HepG2 (cell line): Measurements from ENCODE around the gene FHIT. TPM values are rescaled to one million over a fixed set of nuclear protein-coding genes. Genes with fewer than 3 reads are reported as not detected.

Source experiments
- ATAC-seq: fragments of 200-7000 bp; cut with Tn5 transposase; 3 replicates; pipeline ENCODE4 v1.9.1; 2020; ENCODE audit warnings: mild to moderate bottlenecking, moderate library complexity
- BruUV-seq: library from RNA; stranded (reverse); fragments of 400-500 nt; replicated peaks from 2 replicates; lab custom pipeline; 2021; lab: Mats Ljungman, UMichigan
- CTCF ChIA-PET: fragments of 300-600 bp; formaldehyde crosslinking; extraction: SDS; loops from one replicate; lab custom pipeline; 2021; ENCODE audit warnings: low total read pairs, inconsistent platforms, low intra/inter-chr PET ratio; lab: Yijun Ruan, JAX
- POLR2A ChIA-PET: fragments of 350-600 bp; sonication (Branson Sonifier 250); formaldehyde crosslinking; loops from one replicate; lab custom pipeline; 2020; ENCODE audit warnings: antibody characterized with exemption, inconsistent platforms; lab: Yijun Ruan, JAX
- DNase-seq: peaks from one replicate; pipeline ENCODE4 v3.0.0-alpha.2; 2015; ENCODE audit warnings: low spot score
- FAIRE-seq: peaks from 3 replicates; lab custom pipeline; 2011; peaks lifted over from hg19 to GRCh38; lab: Jason Lieb, UNC
- H2AFZ ChIP-seq: one replicate; pipeline ENCODE4 v1.6.1; 2011; ENCODE audit warnings: low read length, inconsistent platforms
- H3K27ac ChIP-seq: fragments of 300-600 bp; 3 replicates; pipeline ENCODE4 v1.8.0; 2011; ENCODE audit warnings: mixed run types, mild to moderate bottlenecking, mixed read lengths, low read length, inconsistent platforms; ENCODE audit not compliant: insufficient read depth; ENCODE audit errors: extremely low read length
- H3K27me3 ChIP-seq, 2 experiments: fragments of 200-600 bp in 1 of 2; 2 replicates in 1 of 2; 3 replicates in 1 of 2; pipeline versions ENCODE4 v1.6.0 to v1.8.0; 2011; ENCODE audit warnings: low read length in 2 of 2, mild to moderate bottlenecking in 2 of 2, moderate library complexity in 2 of 2, inconsistent platforms in 1 of 2; ENCODE audit not compliant: insufficient read depth in 2 of 2, control insufficient read depth in 1 of 2
- H3K36me3 ChIP-seq, 2 experiments: fragments of 200-600 bp in 1 of 2; replicated peaks in 1 of 2; 2 replicates in 1 of 2; 3 replicates in 1 of 2; pipeline versions ENCODE4 v1.5.1 to v1.8.0; 2011; ENCODE audit warnings: low read length in 2 of 2, inconsistent platforms in 1 of 2; ENCODE audit not compliant: insufficient read depth in 2 of 2, control insufficient read depth in 1 of 2
- H3K4me1 ChIP-seq: 2 replicates; pipeline ENCODE4 v1.5.1; 2012; ENCODE audit warnings: low read length, inconsistent platforms; ENCODE audit not compliant: insufficient read depth
- H3K4me2 ChIP-seq: 2 replicates; pipeline ENCODE4 v1.6.0; 2011; ENCODE audit warnings: low read depth, low read length, inconsistent platforms
- H3K4me3 ChIP-seq, 3 experiments: fragments of 200-600 bp in 1 of 3; sonication (generic), shearing (Covaris generic) in 1 of 3; replicated peaks in 1 of 3; 2 replicates each; pipeline ENCODE4 v1.5.1; 2011 to 2016; ENCODE audit warnings: low read length in 3 of 3, inconsistent platforms in 2 of 3, low read depth in 2 of 3, mild to moderate bottlenecking in 2 of 3, control low read depth in 1 of 3, mixed read lengths in 1 of 3; ENCODE audit not compliant: insufficient read depth in 1 of 3
- H3K79me2 ChIP-seq: one replicate; pipeline ENCODE4 v1.6.1; 2011; ENCODE audit warnings: low read length, inconsistent platforms; ENCODE audit not compliant: insufficient read depth
- H3K9ac ChIP-seq: 2 replicates; pipeline ENCODE4 v1.6.0; 2011; ENCODE audit warnings: mild to moderate bottlenecking, low read depth, low read length, inconsistent platforms; ENCODE audit not compliant: insufficient read depth
- H3K9me3 ChIP-seq: 2 replicates; pipeline ENCODE4 v1.5.1; 2012; ENCODE audit warnings: mild to moderate bottlenecking, low read length
- H4K20me1 ChIP-seq: 2 replicates; pipeline ENCODE4 v1.6.0; 2011; ENCODE audit warnings: inconsistent platforms, mild to moderate bottlenecking, low read length, moderate library complexity; ENCODE audit not compliant: insufficient read depth
- KAT8 ChIP-seq: IDR thresholded peaks from 2 replicates; pipeline ENCODE4 v1.6.1; 2016; ENCODE audit warnings: missing genetic modification reagents, missing compliant biosample characterization
- MAF1 ChIP-seq: sonication (generic); formaldehyde crosslinking; IDR thresholded peaks from 2 replicates; pipeline ENCODE4 v1.5.0; 2020; ENCODE audit warnings: missing genetic modification reagents, borderline replicate concordance
- SIX1 ChIP-seq: sonication (generic); formaldehyde crosslinking; IDR thresholded peaks from 2 replicates; pipeline ENCODE4 v1.4.0; 2020; ENCODE audit warnings: missing genetic modification reagents, borderline replicate concordance
- SNAPC2 ChIP-seq: sonication (generic); formaldehyde crosslinking; IDR thresholded peaks from 2 replicates; pipeline ENCODE4 v1.8.1; 2022; ENCODE audit warnings: mild to moderate bottlenecking, missing genetic modification reagents
- WGBS: methylation state at CpG from one replicate; pipeline ENCODE4 v1.1.6; 2017; ENCODE audit warnings: low lambda C conversion rate; 5-methylcytosine and 5-hydroxymethylcytosine counted together
- in situ Hi-C: cut with HindIII; loops from 2 replicates; pipeline ENCODE4 v1.10.0; 2017; ENCODE audit warnings: low pct_unique_long_range_greater_than_20kb; ENCODE audit not compliant: extremely low pct_ligation_motif_present
- intact Hi-C: fragments of 100-400 bp; cut with micrococcal nuclease; formaldehyde crosslinking; loops from one replicate; pipeline ENCODE4 v1.10.0; 2022; ENCODE audit not compliant: unreplicated experiment
- polyA plus RNA-seq, 8 experiments: library from polyadenylated mRNA; depleted of rRNA in 3 of 8; stranded (reverse) in 7 of 8; unstranded in 1 of 8; fragments of >200 nt; fragmentation: Illumina TruSeq in 4 of 8; extraction: Trizol in 4 of 8; gene quantifications; 2 replicates each; pipeline versions ENCODE4 v1.2.1 to v1.2.3, GENCODE V29; 2011 to 2016; ENCODE audit warnings: low read depth in 4 of 8, missing spikeins in 1 of 8, mixed read lengths in 1 of 8; ENCODE audit not compliant: insufficient read depth in 1 of 8
- total RNA-seq, 5 experiments: library from RNA; depleted of rRNA; stranded (reverse); fragments of >200 nt; fragmentation: Illumina TruSeq; extraction: Trizol; gene quantifications; 2 replicates each; pipeline ENCODE4 v1.2.3, GENCODE V29; 2016; ENCODE audit warnings: low read depth in 1 of 5
- TF ChIP-seq, protein P1 (sequence below): sonication (generic); formaldehyde crosslinking; IDR thresholded peaks from 2 replicates; pipeline ENCODE4 v1.5.1; 2020; ENCODE audit warnings: mild to moderate bottlenecking, missing genetic modification reagents, borderline replicate concordance
- TF ChIP-seq, protein P2 (sequence below): sonication (generic); formaldehyde crosslinking; IDR thresholded peaks from 2 replicates; pipeline ENCODE4 v1.5.0; 2020; ENCODE audit warnings: missing genetic modification reagents
- TF ChIP-seq, protein P3 (sequence below): sonication (generic); formaldehyde crosslinking; IDR thresholded peaks from 2 replicates; pipeline ENCODE4 v1.8.0; 2022; ENCODE audit warnings: missing genetic modification reagents, low read depth, mild to moderate bottlenecking, borderline replicate concordance
- TF ChIP-seq, protein P4 (sequence below): sonication (generic); formaldehyde crosslinking; IDR thresholded peaks from 2 replicates; pipeline ENCODE4 v1.4.0; 2020; ENCODE audit warnings: low read depth, missing genetic modification reagents
- TF ChIP-seq, protein P5 (sequence below): sonication (generic); formaldehyde crosslinking; IDR thresholded peaks from 2 replicates; pipeline ENCODE4 v1.8.1; 2023; ENCODE audit warnings: mild to moderate bottlenecking, missing genetic modification reagents, borderline replicate concordance

FHIT gene
- total and polyA plus RNA-seq, 2 of the 13 experiments (the other 11 are each of a cell fraction or from before 2014, with no cell fraction given) = 4.0 to 4.6 TPM

DNA sequence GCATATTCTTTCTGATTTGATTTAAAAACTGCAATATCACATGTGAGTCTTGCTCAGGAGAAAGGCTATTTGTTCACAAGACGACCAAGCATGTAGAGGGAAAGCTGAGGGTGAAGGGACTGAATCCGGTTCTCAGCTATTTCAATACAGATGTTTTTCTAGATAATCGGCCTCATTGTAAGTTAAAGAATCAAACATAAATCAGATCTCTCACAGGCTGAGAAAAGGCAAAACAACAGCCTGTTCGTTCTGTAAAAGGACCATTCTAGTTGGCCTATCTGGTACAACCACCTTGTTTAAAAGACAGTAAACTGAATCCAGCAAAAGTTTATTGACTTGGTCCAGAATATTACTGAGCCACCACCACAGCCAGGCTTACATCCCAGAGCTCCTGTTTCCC is 1155.7 kb downstream of the FHIT start:
- DNase-seq = no peak
- H3K4me3 ChIP-seq = no peak overlapping the region
- H3K9me3 ChIP-seq = no peaks in the 10 kb centered on the region
- BruUV-seq = no TSS peak
- 20% methylated on average over 4 of the region's 4 CpGs for WGBS
- H3K9ac ChIP-seq = no peak overlapping the region
- TF ChIP-seq, protein P1, sequence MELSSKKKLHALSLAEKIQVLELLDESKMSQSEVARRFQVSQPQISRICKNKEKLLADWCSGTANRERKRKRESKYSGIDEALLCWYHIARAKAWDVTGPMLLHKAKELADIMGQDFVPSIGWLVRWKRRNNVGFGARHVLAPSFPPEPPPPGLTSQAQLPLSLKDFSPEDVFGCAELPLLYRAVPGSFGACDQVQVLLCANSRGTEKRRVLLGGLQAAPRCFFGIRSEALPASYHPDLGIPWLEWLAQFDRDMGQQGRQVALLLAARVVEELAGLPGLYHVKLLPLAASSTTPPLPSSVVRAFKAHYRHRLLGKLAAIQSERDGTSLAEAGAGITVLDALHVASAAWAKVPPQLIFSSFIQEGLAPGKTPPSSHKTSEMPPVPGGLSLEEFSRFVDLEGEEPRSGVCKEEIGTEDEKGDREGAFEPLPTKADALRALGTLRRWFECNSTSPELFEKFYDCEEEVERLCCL (CRISPR knock-in tag) = no peak
- no peak for TF ChIP-seq SNAPC2 (CRISPR knock-in tag)
- TF ChIP-seq KAT8 (CRISPR knock-in tag) = no peak
- TF ChIP-seq, protein P2, sequence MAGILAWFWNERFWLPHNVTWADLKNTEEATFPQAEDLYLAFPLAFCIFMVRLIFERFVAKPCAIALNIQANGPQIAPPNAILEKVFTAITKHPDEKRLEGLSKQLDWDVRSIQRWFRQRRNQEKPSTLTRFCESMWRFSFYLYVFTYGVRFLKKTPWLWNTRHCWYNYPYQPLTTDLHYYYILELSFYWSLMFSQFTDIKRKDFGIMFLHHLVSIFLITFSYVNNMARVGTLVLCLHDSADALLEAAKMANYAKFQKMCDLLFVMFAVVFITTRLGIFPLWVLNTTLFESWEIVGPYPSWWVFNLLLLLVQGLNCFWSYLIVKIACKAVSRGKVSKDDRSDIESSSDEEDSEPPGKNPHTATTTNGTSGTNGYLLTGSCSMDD (CRISPR knock-in tag) = no peak
- TF ChIP-seq, all 625 proteins: peak for 0
- Histone ChIP-seq H2AFZ (no peak overlapping the region), H3K4me2 (no peak overlapping the region), H3K27me3 (no peaks in the 10 kb centered on the region), H3K79me2 (no peaks in the 10 kb centered on the region), H3K4me1 (no peaks in the 10 kb centered on the region), H3K36me3 (no peaks in the 10 kb centered on the region), H3K27ac (no peak overlapping the region), H4K20me1 (no peaks in the 10 kb centered on the region)
- FAIRE-seq = no peak
- intact Hi-C loops = no loop called here
- in situ Hi-C loops = no loop called here
- ChIA-PET POLR2A (no interaction called here), CTCF (no interaction called here)
- no peak for ATAC-seq

DNA sequence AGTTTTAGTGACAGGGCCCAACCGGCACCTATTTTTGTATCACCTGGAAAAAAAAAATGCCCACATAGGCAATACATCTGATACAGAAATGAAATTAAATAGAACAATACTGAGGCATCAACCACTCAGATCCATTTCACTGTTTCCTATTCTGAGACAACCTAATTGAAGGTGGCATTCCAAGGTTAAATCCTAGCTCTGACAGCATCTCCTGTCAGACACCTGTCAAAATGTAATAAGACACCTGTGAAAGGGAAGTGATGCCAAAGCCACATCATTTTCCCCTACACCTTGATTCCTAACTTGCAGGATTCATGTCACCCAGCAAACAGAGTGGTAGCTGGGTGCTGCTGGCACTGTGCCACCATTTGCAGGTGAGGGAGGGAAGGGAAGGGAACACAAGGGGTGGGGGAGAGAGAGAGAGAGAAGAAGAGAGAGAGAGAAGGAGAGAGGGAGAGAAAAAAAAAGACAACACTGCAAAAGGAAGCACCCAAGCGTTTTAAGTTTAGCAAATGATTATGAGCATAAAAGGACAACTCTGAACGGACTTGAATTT is 1156.8 kb downstream of the FHIT start:
- intact Hi-C loops (no loop called here), in situ Hi-C loops (no loop called here)
- DNase-seq = no peak
- no peaks in the 10 kb centered on the region for H4K20me1 ChIP-seq
- BruUV-seq = no TSS peak
- no peak for ATAC-seq
- H3K4me1 ChIP-seq = no peaks in the 10 kb centered on the region
- no peak overlapping the region for H3K4me3 ChIP-seq
- POLR2A ChIA-PET = no interaction called here
- FAIRE-seq = no peak
- 18% methylated on average over 3 of the region's 3 CpGs for WGBS
- no peak overlapping the region for H3K4me2 ChIP-seq
- no peak overlapping the region for H3K9ac ChIP-seq
- no peaks in the 10 kb centered on the region for H3K36me3 ChIP-seq
- no peaks in the 10 kb centered on the region for H3K79me2 ChIP-seq
- no peaks in the 10 kb centered on the region for H3K27me3 ChIP-seq
- H2AFZ ChIP-seq = no peak overlapping the region
- H3K27ac ChIP-seq = no peak overlapping the region
- H3K9me3 ChIP-seq = no peaks in the 10 kb centered on the region
- CTCF ChIA-PET = no interaction called here
- TF ChIP-seq SIX1 (no peak), MAF1 (CRISPR knock-in tag) (no peak)
- TF ChIP-seq, protein P3, sequence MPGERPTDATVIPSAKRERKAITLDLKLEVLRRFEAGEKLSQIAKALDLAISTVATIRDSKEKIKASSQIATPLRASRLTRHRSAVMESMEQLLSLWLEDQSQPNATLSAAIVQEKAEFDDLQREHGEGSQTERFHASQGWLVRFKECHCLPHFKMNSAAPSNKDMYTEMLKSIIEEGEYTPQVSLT = no peak
- TF ChIP-seq, protein P4, sequence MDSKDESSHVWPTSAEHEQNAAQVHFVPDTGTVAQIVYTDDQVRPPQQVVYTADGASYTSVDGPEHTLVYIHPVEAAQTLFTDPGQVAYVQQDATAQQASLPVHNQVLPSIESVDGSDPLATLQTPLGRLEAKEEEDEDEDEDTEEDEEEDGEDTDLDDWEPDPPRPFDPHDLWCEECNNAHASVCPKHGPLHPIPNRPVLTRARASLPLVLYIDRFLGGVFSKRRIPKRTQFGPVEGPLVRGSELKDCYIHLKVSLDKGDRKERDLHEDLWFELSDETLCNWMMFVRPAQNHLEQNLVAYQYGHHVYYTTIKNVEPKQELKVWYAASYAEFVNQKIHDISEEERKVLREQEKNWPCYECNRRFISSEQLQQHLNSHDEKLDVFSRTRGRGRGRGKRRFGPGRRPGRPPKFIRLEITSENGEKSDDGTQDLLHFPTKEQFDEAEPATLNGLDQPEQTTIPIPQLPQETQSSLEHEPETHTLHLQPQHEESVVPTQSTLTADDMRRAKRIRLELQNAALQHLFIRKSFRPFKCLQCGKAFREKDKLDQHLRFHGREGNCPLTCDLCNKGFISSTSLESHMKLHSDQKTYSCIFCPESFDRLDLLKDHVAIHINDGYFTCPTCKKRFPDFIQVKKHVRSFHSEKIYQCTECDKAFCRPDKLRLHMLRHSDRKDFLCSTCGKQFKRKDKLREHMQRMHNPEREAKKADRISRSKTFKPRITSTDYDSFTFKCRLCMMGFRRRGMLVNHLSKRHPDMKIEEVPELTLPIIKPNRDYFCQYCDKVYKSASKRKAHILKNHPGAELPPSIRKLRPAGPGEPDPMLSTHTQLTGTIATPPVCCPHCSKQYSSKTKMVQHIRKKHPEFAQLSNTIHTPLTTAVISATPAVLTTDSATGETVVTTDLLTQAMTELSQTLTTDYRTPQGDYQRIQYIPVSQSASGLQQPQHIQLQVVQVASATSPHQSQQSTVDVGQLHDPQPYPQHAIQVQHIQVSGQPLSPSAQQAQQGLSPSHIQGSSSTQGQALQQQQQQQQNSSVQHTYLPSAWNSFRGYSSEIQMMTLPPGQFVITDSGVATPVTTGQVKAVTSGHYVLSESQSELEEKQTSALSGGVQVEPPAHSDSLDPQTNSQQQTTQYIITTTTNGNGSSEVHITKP (CRISPR knock-in tag) = no peak
- TF ChIP-seq, protein P5, sequence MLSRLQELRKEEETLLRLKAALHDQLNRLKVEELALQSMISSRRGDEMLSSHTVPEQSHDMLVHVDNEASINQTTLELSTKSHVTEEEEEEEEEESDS = no peak
